MM.1S (cell line): ENCODE data around the gene TARP.
"Not testable (repeated sequence)": the region's sequence is repeated elsewhere in the genome, so short reads cannot be mapped to it uniquely, and the experiment has no call there.

Source experiments
- EZH2 ChIP-seq: fragments of 300-600 bp; sonication (generic); optimal IDR thresholded peaks from 2 replicates; pipeline ENCODE3; 2017; ENCODE audit warnings: low read depth, mild to moderate bottlenecking, antibody characterized with exemption, low read length, mixed read lengths
- EZH2phosphoT487 ChIP-seq: fragments of 300-600 bp; sonication (generic); IDR thresholded peaks from 2 replicates; pipeline ENCODE4 v1.6.1; 2018; ENCODE audit warnings: antibody characterized with exemption, low read length
- TF ChIP-seq, protein P1 (sequence below): fragments of 300-600 bp; sonication (generic); IDR thresholded peaks from 2 replicates; pipeline ENCODE4 v1.5.1; 2016; ENCODE audit warnings: antibody characterized with exemption, low read length, mixed read lengths

DNA sequence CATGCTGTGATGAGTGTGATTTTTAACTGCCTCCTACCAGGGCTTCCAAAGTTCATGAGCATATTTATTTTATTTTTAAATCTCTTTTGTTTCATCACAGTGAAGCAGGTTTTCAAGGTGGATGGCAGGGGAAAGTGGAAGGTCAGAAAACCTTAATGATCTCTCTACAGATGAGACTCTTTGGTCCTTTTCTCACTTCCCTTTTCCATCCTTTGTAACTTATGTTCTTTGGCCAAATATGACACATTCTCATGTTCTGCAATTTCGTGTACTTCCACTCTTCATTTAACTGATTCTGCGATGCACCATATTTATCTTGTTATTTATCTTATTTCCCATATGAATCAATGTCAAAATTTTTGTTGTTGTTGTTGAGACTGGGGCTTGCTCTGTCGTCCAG, 23.6 kb downstream of the TARP start:
- TF ChIP-seq, protein P1, sequence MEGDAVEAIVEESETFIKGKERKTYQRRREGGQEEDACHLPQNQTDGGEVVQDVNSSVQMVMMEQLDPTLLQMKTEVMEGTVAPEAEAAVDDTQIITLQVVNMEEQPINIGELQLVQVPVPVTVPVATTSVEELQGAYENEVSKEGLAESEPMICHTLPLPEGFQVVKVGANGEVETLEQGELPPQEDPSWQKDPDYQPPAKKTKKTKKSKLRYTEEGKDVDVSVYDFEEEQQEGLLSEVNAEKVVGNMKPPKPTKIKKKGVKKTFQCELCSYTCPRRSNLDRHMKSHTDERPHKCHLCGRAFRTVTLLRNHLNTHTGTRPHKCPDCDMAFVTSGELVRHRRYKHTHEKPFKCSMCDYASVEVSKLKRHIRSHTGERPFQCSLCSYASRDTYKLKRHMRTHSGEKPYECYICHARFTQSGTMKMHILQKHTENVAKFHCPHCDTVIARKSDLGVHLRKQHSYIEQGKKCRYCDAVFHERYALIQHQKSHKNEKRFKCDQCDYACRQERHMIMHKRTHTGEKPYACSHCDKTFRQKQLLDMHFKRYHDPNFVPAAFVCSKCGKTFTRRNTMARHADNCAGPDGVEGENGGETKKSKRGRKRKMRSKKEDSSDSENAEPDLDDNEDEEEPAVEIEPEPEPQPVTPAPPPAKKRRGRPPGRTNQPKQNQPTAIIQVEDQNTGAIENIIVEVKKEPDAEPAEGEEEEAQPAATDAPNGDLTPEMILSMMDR = not testable (repeated sequence)
- TF ChIP-seq EZH2, EZH2phosphoT487: not testable (repeated sequence)
